HG03520 (cell line): ENCODE data around the gene EMC1.
"Not testable (repeated sequence)": the region's sequence is repeated elsewhere in the genome, so short reads cannot be mapped to it uniquely, and the experiment has no call there.

Experiments used
- ATAC-seq: cut with Tn5 transposase; IDR thresholded peaks from one replicate; pipeline ENCODE4 v1.9.1; 2021; ENCODE audit warnings: mild to moderate bottlenecking, moderate library complexity; ENCODE audit not compliant: unreplicated experiment

Gene EMC1

DNA sequence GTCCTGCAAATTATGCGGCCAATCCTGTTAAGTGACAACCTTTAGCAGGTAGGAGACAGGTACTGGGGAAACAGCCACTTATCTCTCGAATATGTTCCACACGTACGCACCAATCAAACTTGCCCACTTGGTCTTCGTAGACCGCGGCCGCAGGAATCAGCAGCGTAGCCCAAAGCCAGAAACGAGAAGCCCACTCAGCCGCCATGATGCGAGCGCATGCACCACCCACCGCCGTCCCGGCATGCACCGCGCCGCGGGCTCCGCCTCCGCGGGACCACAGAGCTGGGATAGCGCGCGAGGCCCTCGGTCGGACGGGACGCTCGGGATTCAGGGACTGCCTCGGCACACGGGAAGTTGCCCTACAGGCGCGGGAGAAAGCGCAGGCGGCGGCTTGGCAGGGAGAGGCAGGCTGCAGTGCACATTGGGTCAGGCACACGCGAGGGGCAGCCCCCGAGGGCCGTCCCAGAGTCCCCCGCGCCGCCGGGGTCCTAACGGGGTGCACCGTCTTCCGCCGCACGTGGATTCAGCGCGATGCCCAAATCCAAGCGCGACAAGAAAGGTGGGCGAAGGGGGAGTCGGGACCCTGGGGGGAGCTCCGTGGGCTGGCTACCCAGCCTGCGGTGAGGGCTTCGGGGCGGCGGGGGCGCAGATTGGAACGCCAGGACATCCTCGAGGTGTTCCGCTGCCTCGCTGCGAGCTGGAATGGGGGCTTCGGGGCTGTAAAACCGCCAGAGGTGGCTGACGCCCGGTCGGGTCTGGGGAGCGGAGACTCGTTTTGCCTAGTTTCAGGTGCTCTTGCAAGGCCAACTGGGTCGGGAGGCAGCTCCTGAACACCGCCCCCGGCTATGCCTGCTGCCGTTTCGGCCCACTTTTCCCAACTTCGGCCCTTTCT, at the start of gene EMC1, which contains the start of gene MRTO4:
TSS of gene EMC1 (minus strand) at position 220 of the 892 bp plus-strand sequence. CDS start at position 205, 15 bp downstream.
TSS of gene MRTO4 (plus strand) at position 501 of the 892 bp plus-strand sequence. CDS start at position 532, 31 bp downstream.
- ATAC-seq: peak; percentile 59

DNA sequence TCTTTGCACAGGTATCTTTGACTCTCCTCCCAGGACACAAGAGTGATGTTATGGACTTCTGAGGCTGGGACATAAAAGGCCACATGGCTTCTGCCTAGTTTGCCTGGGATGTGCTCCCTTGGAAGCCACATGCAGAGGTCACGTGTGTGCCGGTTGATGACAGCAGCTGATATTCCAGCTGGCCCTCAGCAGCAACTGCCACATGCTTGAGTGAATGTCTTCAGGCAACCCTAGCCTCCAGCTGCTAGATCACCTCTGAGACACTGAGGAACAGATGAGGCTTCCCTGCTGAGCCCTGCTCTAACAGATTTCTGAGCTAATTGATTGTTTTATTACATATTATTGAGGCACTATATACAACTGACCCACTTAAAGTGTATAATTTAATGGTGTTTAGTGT, 48.9 kb upstream of the EMC1 start:
- ATAC-seq: no peak

DNA sequence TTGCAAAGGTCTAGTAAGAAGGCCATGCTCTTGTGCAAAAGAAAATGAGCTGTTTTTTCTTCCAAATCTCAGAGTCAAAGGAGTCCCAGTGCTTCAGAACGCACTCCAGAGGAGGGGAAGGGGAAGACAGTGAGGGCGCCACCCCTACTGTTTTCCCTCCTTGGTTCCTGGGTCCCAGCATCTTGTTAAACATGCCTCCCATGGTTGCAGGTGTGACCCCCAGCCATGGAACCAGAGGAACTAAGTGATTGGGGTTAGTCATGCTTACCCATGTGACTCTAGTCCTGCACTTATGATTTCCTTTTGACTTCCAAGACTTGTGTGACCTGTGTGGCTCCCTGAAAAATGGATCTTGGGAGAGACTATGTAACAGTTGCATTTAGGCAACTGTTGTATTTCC, 43.3 kb upstream of the EMC1 start:
- no peak for ATAC-seq

- no peak for ATAC-seq
Observed at GRCh38 chr1:19289244-19289643, 37.9 kb upstream of the EMC1 start.

DNA sequence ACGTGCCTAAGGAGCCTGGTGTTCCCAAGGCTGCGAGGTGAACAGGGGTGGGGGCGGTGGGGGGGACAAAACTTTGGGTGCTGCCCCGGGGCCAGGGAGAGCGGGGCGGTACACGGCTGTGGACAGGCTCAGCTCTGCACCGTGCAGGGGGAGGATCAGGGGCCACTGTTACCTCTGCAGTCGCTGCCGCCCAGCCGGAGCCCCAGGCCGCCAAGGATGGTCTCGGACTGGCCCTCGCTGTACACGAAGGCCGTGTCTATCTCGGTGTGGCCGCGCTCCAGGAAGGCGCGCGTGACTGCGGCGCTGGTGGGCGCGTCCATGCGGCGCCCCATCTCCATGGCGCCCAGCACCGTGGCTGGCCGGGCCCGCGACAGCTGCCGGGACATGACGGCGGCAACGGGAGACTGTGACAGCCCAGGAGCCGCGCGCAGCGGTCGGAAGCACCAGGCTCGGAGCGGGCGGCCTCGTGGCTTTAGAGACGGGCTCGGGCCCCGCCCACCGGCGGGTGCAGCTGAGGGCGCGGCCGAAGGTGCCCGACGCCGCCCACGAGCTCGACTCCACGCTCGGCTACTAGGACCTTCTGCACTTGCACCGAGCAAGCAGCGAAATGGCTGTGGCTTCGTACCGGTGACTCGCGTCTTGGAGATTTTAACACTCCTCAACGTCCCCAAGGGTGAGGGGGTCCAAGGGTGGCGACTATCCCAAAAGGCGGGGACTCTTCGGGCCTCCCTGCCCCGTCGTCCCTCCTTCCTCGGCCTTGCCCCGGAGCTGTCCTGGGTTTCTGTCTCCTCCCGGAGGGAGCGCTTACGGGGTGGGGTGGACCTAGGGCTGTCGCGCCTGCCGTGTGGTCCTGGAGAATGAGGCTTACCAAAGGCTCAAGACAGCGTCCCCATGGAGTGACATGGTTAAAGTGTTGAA, 37.3 kb upstream of the EMC1 start, which contains the start of gene AKR7A3:
TSS of gene AKR7A3 (minus strand) at position 447 of the 918 bp plus-strand sequence. CDS start at position 386, 61 bp downstream.
- not testable (repeated sequence) for ATAC-seq

DNA sequence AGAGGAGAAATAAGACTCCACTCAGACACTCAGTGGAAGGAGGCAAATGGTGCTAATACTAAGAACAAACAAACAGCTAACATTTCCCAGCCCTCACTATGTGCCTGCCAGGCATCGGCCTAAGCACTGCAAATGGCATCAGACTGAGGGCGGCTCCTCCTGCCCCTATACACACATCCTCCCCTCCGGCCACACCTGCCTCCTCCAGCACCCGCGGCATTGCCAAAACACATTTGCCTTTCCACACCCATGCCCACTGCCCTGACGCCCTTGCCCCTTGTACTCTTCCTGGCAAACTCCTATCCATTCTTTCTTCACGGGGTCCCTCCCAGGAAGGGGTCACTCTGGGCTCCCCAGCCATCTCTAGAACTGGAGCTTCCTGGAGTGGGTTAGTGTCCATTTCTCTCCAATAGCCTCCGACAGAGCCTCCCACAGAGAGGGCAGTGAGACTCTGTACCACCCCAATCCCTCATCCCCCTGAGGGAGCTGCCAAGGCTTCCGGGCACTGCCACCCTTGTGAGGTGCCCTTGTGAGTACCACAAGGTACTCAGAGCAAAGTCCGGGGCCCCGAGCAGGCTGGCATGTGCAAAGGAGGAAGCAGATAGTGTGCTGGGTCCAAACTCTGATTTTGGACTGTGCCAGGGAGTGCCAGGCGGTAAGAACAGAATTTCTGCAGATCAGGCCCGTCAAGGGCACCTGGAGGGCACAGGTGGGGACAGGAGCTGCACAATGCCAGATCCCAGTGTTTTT, 36.3 kb upstream of the EMC1 start:
- ATAC-seq: no peak

- ATAC-seq: not testable (repeated sequence)
Observed at GRCh38 chr1:19285807-19286206, 34.5 kb upstream of the EMC1 start.

DNA sequence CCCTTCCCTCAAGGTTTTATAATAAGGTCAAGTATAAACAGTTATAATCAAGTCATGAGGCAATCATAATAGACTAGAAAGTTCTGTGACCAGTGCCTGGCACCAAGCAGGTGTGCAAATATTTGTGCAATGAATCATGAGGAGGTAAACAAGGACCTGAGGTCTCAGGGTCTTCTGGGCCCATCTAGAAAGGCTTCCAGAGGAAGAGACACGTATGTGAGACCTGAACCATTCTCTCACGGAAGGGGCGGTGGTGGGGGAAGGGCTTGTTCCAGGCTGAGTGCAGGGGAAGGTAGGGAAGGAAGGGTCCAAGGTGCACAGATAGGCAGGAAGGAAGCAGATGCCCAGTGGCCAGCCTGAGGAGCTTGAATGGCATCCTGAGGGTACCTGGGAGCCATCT, 34.0 kb upstream of the EMC1 start:
- ATAC-seq: not testable (repeated sequence)

GRCh38 chr1:19284881-19285280, 33.6 kb upstream of the EMC1 start:
- no peak for ATAC-seq

DNA sequence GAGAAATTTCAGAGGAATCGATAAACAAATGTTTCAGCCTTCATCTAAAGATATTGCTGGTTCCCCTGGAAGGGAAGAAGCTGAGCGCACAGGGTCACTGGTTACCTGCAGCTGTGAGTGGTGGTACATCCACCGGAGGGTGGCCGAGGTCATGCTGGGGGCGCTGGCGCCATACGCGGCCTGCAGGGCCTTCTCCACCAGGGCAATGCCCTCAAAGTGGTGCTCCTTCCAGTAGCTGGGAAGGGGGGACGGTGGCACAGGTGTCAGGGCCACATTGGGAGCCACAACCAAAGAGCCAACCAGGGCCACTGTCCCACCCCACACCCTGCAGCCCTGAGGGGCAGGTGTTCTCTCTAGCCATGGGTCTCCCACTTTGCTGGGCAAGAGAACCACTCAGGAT, 32.6 kb upstream of the EMC1 start:
- ATAC-seq: no peak

DNA sequence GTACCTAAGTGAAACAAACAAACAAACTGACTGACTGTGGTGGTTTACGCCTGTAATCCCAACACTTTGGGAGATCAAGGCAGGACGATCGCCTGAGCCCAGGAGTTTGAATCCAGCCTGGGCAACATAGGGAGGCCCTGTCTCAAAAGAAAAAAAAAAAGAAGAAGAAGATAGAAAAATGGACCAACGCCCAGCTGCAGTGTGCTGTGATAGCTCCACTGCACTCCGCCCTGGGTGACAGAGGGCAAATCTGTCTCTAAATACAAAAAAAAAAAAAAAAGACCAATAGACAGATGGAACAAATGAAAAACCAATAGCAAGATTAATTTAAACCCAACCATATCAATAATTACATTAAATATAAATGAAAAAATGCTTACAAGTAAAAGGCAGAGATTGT, 23.3 kb upstream of the EMC1 start:
- no peak for ATAC-seq

DNA sequence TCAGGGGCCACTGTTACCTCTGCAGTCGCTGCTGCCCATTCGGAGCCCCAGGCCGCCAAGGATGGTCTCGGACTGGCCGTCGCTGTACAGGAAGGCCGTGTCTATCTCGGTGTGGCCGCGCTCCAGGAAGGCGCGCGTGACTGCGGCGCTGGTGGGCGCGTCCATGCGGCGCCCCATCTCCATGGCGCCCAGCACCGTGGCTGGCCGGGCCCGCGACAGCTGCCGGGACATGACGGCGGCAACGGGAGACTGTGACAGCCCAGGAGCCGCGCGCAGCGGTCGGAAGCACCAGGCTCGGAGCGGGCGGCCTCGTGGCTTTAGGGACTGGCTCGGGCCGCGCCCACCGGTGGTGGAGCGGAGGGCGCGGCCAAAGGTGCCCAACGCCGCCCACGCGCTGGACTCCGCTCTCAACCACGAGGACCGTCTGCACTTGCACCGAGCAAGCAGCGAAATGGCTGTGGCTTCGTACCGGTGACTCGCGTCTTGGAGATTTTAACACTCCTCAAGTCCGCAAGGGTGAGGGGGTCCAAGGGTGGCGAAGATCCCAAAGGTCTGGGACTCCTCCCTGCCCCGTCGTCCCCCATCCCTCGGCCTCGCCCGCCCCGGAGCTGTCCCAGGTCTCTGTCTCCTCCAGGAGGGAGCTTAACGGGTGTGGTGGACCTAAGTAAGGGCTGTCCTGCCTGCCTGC, 22.7 kb upstream of the EMC1 start:
- ATAC-seq: not testable (repeated sequence)

DNA sequence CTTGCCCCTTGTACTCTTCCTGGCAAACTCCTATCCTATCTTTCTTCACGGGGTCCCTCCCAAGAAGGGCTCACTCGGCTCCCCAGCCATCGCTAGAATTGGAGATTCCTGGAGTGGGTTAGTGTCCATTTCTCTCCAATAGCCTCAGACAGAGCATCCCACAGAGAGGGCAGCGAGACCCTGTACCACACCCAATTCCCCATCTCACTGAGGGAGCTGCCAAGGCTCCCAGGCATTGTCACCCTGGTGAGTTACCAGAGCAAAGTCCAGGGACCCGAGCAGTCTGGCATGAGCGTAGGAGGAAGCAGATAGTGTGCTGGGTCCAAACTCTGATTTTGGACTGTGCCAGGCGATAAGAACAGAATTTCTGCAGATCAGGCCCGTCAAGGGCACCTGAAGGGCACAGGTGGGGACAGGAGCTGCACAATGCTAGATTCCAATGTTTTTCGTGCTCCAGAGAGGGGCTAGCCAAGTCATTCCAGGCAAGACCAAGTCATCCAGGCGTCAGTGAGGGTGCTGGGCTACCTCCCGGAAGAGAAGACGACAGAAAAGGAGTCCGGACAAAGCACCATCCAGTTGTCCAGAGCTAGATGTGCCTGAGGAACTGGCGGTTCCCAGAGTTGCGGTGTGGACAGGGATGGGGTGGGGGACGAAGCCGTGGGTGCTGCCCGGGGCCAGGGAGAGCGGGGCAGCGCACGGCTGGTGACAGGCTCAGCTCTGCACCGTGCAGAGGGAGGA, 22.0 kb upstream of the EMC1 start:
- no peak for ATAC-seq

DNA sequence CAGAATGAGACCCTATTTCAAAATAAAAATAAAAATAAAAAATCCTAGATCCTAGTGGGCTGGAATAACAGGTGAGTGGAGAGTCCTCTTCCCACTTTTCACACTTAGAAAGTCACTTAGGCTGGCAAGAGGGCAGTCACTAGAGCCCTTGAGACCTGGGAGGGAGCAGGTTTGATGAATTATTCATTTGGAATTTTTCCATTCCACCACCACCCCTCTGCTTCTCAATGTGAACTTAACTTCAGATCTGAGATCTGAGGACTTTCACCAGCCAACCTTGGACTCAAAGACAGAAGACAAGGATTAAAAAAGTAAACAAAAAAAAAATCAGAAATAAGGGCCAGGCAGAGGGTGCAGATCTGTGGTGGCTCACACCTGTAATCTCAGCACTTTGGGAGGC, 20.7 kb upstream of the EMC1 start:
- no peak for ATAC-seq

- not testable (repeated sequence) for ATAC-seq
Observed at GRCh38 chr1:19270343-19270730, 19.0 kb upstream of the EMC1 start.

- ATAC-seq: not testable (repeated sequence)
Observed at GRCh38 chr1:19269427-19270342, 18.4 kb upstream of the EMC1 start.

DNA sequence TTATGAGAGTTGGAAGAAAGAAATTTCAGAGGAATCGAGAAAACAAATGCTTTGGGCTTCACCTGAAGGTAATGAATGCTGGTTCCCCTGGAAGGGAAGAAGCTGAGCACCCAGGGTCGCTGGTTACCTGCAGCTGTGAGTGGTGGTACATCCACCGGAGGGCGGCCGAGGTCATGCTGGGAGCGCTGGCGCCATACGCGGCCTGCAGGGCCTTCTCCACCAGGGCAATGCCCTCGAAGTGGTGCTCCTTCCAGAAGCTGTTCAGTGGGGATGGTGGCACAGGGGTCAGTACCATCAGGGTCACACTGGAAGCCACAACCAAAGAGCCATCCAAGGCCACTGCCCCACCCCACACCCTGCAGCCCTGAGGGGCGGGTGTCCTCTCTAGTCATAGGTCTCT, 17.1 kb upstream of the EMC1 start:
- no peak for ATAC-seq

GRCh38 chr1:19262744-19263143, 11.4 kb upstream of the EMC1 start:
- no peak for ATAC-seq
